Mesothelial cell of epicardium (in vitro differentiated cells): Measurements from ENCODE around the gene GYG1. TPM values are rescaled to one million over a fixed set of nuclear protein-coding genes. Genes with fewer than 3 reads are reported as not detected.
A peak's percentile ranks its signal among the peaks of the same experiment; 100 is the strongest.

ENCODE experiments used
- DNase-seq, 2 experiments: peaks; one replicate each; pipeline ENCODE4 v3.0.0; 2021; ENCODE audit warnings: low spot score in 2 of 2; ENCODE audit not compliant: unreplicated experiment in 2 of 2
- H3K27ac Mint-ChIP-seq: 2 replicates; pipeline ENCODE4 v1.8.0; 2021; ENCODE audit warnings: mixed read lengths
- H3K27me3 Mint-ChIP-seq: 2 replicates; pipeline ENCODE4 v1.8.0; 2021; ENCODE audit warnings: low read depth, mixed read lengths
- H3K36me3 Mint-ChIP-seq: 2 replicates; pipeline ENCODE4 v1.8.0; 2021; ENCODE audit warnings: mixed read lengths
- H3K4me1 Mint-ChIP-seq: 2 replicates; pipeline ENCODE4 v1.8.0; 2021; ENCODE audit warnings: mixed read lengths
- H3K4me3 Mint-ChIP-seq: 2 replicates; pipeline ENCODE4 v1.8.0; 2021; ENCODE audit warnings: mild to moderate bottlenecking, moderate library complexity, mixed read lengths
- H3K9me3 Mint-ChIP-seq: 2 replicates; pipeline ENCODE4 v1.8.0; 2021; ENCODE audit warnings: mixed read lengths
- CTCF ChIP-seq: fragments of 200-600 bp; sonication (generic); IDR thresholded peaks from one replicate; pipeline ENCODE4 v1.5.0; 2021; ENCODE audit warnings: antibody characterized with exemption; ENCODE audit not compliant: unreplicated experiment
- total RNA-seq: library from RNA; stranded (reverse); gene quantifications from 3 replicates; pipeline ENCODE4 v1.2.1, GENCODE V29; 2021

Gene GYG1
- total RNA-seq, 1 donor from 2014 or later: 20.9 TPM

- no peak for TF ChIP-seq CTCF
- no peak for DNase-seq
- H3K4me1 Mint-ChIP-seq: peaks cover 6% of the 10 kb centered on the region
- no peak overlapping the region for H3K27ac Mint-ChIP-seq
- H3K36me3 Mint-ChIP-seq: no peaks in the 10 kb centered on the region
- H3K9me3 Mint-ChIP-seq: no peaks in the 10 kb centered on the region
- H3K4me3 Mint-ChIP-seq: peak overlapping the region; percentile 67
- H3K27me3 Mint-ChIP-seq: peaks cover 9% of the 10 kb centered on the region
Measured at GRCh38 chr3:148990236-148990635, 1.1 kb upstream of the GYG1 start.

- DNase-seq: peak; percentile 29 to 68
- H3K36me3 Mint-ChIP-seq: peaks cover 13% of the 10 kb centered on the region
- peak overlapping the region; percentile 2 for H3K27ac Mint-ChIP-seq
- no peaks in the 10 kb centered on the region for H3K27me3 Mint-ChIP-seq
- peaks cover 6% of the 10 kb centered on the region for H3K4me1 Mint-ChIP-seq
- no peak for TF ChIP-seq CTCF
- H3K4me3 Mint-ChIP-seq: peak overlapping the region; percentile 72
- no peaks in the 10 kb centered on the region for H3K9me3 Mint-ChIP-seq
Measured at GRCh38 chr3:148992027-148992634, 791 bp downstream of the GYG1 start.

GRCh38 chr3:148992635-148993255 lies 1.4 kb downstream of the GYG1 start:
- no peak for DNase-seq
- Mint-ChIP-seq H3K4me3 (peak overlapping the region; percentile 72), H3K27me3 (no peaks in the 10 kb centered on the region), H3K4me1 (peaks cover 6% of the 10 kb centered on the region), H3K9me3 (no peaks in the 10 kb centered on the region), H3K36me3 (peaks cover 13% of the 10 kb centered on the region), H3K27ac (peak overlapping the region; percentile 2)
- no peak for TF ChIP-seq CTCF

- peaks cover 16% of the 10 kb centered on the region for H3K36me3 Mint-ChIP-seq
Measured at GRCh38 chr3:148997623-148998022, 6.3 kb downstream of the GYG1 start.

GRCh38 chr3:148998297-148998696 lies 7.0 kb downstream of the GYG1 start:
- DNase-seq: no peak
- Mint-ChIP-seq H3K9me3 (no peaks in the 10 kb centered on the region), H3K4me1 (peaks cover 2% of the 10 kb centered on the region), H3K27ac (no peak overlapping the region), H3K36me3 (peaks cover 16% of the 10 kb centered on the region), H3K27me3 (no peaks in the 10 kb centered on the region), H3K4me3 (no peak overlapping the region)
- TF ChIP-seq CTCF: no peak

More at GRCh38 chr3:148997623-148998022, 6.3 kb downstream of the GYG1 start:
- DNase-seq: no peak
- TF ChIP-seq CTCF: no peak
- Mint-ChIP-seq H3K27ac (no peak overlapping the region), H3K4me3 (no peak overlapping the region), H3K4me1 (peaks cover 3% of the 10 kb centered on the region), H3K27me3 (no peaks in the 10 kb centered on the region), H3K9me3 (no peaks in the 10 kb centered on the region)
